Eye (tissue), 1 donor: ENCODE measurements around the gene NTF3.
A peak's percentile ranks its signal among the peaks of the same experiment; 100 is the strongest.

Experiments
- DNase-seq: peaks from one replicate; pipeline ENCODE4 v3.0.0-alpha.2; 2015

Gene NTF3

GRCh38 chr12:5432011-5432400 is at the start of gene NTF3:
TSS of gene NTF3 (plus strand) at chr12:5432108. CDS start at chr12:5432325, 217 bp downstream.
- peak; percentile 83 for DNase-seq

- no peak for DNase-seq
These were observed 47.9 kb upstream of the NTF3 start for GRCh38 chr12:5384015-5384414.

GRCh38 chr12:5388581-5389535 is 43.0 kb upstream of the NTF3 start:
- no peak for DNase-seq

GRCh38 chr12:5390174-5390799 is 41.6 kb upstream of the NTF3 start:
- DNase-seq = no peak

GRCh38 chr12:5391653-5392052 is 40.3 kb upstream of the NTF3 start:
- DNase-seq = no peak

GRCh38 chr12:5392961-5393360 is 38.9 kb upstream of the NTF3 start:
- DNase-seq = no peak

GRCh38 chr12:5395443-5396271 is 36.3 kb upstream of the NTF3 start:
- peak; percentile 21 for DNase-seq

- DNase-seq = no peak
These were observed 35.4 kb upstream of the NTF3 start for GRCh38 chr12:5396541-5396940.

GRCh38 chr12:5399266-5399665 is 32.6 kb upstream of the NTF3 start:
- no peak for DNase-seq

GRCh38 chr12:5402009-5402935 is 29.6 kb upstream of the NTF3 start:
- no peak for DNase-seq

GRCh38 chr12:5403411-5403810 is 28.5 kb upstream of the NTF3 start:
- DNase-seq = no peak

- DNase-seq = peak; percentile 38
These were observed 24.7 kb upstream of the NTF3 start for GRCh38 chr12:5407034-5407856.

GRCh38 chr12:5409619-5410018 is 22.3 kb upstream of the NTF3 start:
- no peak for DNase-seq

- DNase-seq = no peak
These were observed 15.3 kb upstream of the NTF3 start for GRCh38 chr12:5416571-5416970.

- no peak for DNase-seq
These were observed 14.4 kb upstream of the NTF3 start for GRCh38 chr12:5417500-5417899.

- peak; percentile 88 for DNase-seq
These were observed 3.3 kb upstream of the NTF3 start for GRCh38 chr12:5428332-5429221.

GRCh38 chr12:5429741-5430557 is 2.0 kb upstream of the NTF3 start:
- DNase-seq = peak; percentile 66

- DNase-seq = peak; percentile 57
These were observed 986 bp upstream of the NTF3 start for GRCh38 chr12:5430641-5431603.
